Esophagus muscularis mucosa (tissue), 4 donors: ENCODE results near the gene PRR5.
"Not testable (repeated sequence)": the region's sequence is repeated elsewhere in the genome, so short reads cannot be mapped to it uniquely, and the experiment has no call there.

Experiments used
- CTCF ChIP-seq, 3 experiments: fragments of 200-600 bp in 2 of 3; fragments of 450-650 bp in 1 of 3; sonication (generic) in 2 of 3; IDR thresholded peaks; one replicate each; pipeline ENCODE4 v1.5.1; 2017 to 2019; ENCODE audit warnings: antibody characterized with exemption in 3 of 3, mild to moderate bottlenecking in 2 of 3, moderate library complexity in 1 of 3
- EP300 ChIP-seq: sonication (generic); formaldehyde crosslinking; IDR thresholded peaks from one replicate; pipeline ENCODE4 v1.6.1; 2017; ENCODE audit warnings: antibody characterized with exemption
- POLR2AphosphoS5 ChIP-seq, 2 donors: sonication (generic); formaldehyde crosslinking; IDR thresholded peaks; one replicate each; pipeline ENCODE4 v1.6.1; 2017; ENCODE audit warnings: antibody characterized with exemption in 2 of 2

GRCh38 chr22:44679306-44679647 lies 22.7 kb upstream of the PRR5 start:
- not testable (repeated sequence) for TF ChIP-seq CTCF (IDR thresholded peaks at IDR 0.05); EP300; POLR2AphosphoS5 (IDR thresholded peaks at IDR 0.05)
